PC-9 (cell line): ENCODE measurements around the gene TMEM208. TPM values are rescaled to one million over a fixed set of nuclear protein-coding genes. Genes with fewer than 3 reads are reported as not detected.

Experiments
- BruUV-seq: library from RNA; stranded (reverse); fragments of 400-500 nt; replicated peaks from 2 replicates; lab custom pipeline; 2021; lab: Mats Ljungman, UMichigan
- CTCF ChIA-PET: fragments of 300-600 bp; sonication (Branson Sonifier 250); formaldehyde crosslinking; loops from one replicate; lab custom pipeline; 2022; ENCODE audit warnings: antibody characterized with exemption; lab: Charles Lee
- POLR2A ChIA-PET: fragments of 300-600 bp; sonication (Branson Sonifier 250); formaldehyde crosslinking; loops from one replicate; lab custom pipeline; 2022; ENCODE audit warnings: antibody characterized with exemption; ENCODE audit not compliant: unreplicated experiment; lab: Charles Lee
- DNase-seq, 2 experiments: peaks; one replicate each; pipeline versions ENCODE4 v3.0.0 to v3.0.0-alpha.2; 2015 to 2022; ENCODE audit warnings: mixed read lengths in 1 of 2
- H2AFZ ChIP-seq: fragments of 200-600 bp; sonication (generic); 2 replicates; pipeline ENCODE4 v1.8.1; 2017; ENCODE audit warnings: antibody characterized with exemption
- H3F3A ChIP-seq: fragments of 200-600 bp; sonication (generic); 2 replicates; pipeline ENCODE4 v1.8.1; 2017; ENCODE audit warnings: antibody characterized with exemption, mild to moderate bottlenecking, low read depth; ENCODE audit not compliant: insufficient read depth
- H3K27ac ChIP-seq: fragments of 200-600 bp; sonication (generic); 2 replicates; pipeline ENCODE4 v1.6.1; 2016; ENCODE audit warnings: mixed run types
- H3K27me3 ChIP-seq: fragments of 200-600 bp; sonication (generic); 2 replicates; pipeline ENCODE4 v1.6.1; 2016; ENCODE audit warnings: low read depth, mixed run types; ENCODE audit not compliant: insufficient read depth
- H3K36me3 ChIP-seq: fragments of 200-600 bp; sonication (generic); 2 replicates; pipeline ENCODE4 v1.6.1; 2016; ENCODE audit warnings: low read depth, mixed run types
- H3K4me1 ChIP-seq: fragments of 200-600 bp; sonication (generic); replicated peaks from 2 replicates; pipeline ENCODE4 v1.6.1; 2016; ENCODE audit warnings: mixed run types; ENCODE audit not compliant: insufficient read depth
- H3K4me2 ChIP-seq: fragments of 200-600 bp; sonication (generic); 2 replicates; pipeline ENCODE4 v1.6.1; 2017; ENCODE audit warnings: mixed run types
- H3K4me3 ChIP-seq: fragments of 200-600 bp; sonication (generic); 2 replicates; pipeline ENCODE4 v1.6.1; 2016; ENCODE audit warnings: mixed run types
- H3K79me2 ChIP-seq: fragments of 200-600 bp; sonication (generic); 2 replicates; pipeline ENCODE4 v1.6.1; 2017; ENCODE audit warnings: low read depth, mixed run types
- H3K9me2 ChIP-seq: fragments of 200-600 bp; sonication (generic); 2 replicates; pipeline ENCODE4 v1.8.1; 2017; ENCODE audit warnings: mild to moderate bottlenecking; ENCODE audit not compliant: insufficient read depth
- H3K9me3 ChIP-seq: fragments of 200-600 bp; sonication (generic); 2 replicates; pipeline ENCODE4 v1.8.1; 2016; ENCODE audit warnings: low read depth; ENCODE audit not compliant: insufficient read depth
- H4K20me1 ChIP-seq: fragments of 200-600 bp; sonication (generic); 2 replicates; pipeline ENCODE4 v1.8.1; 2017; ENCODE audit not compliant: insufficient read depth
- EZH2 ChIP-seq: fragments of 200-600 bp; sonication (generic); IDR thresholded peaks from 2 replicates; pipeline ENCODE4 v1.8.0; 2017; ENCODE audit warnings: antibody characterized with exemption, low read depth
- intact Hi-C: fragments of 100-400 bp; cut with micrococcal nuclease; formaldehyde crosslinking; loops from one replicate; pipeline ENCODE4 v1.10.0; 2022; ENCODE audit not compliant: unreplicated experiment
- total RNA-seq: library from RNA; stranded (reverse); gene quantifications from 2 replicates; pipeline ENCODE4 v1.2.3, GENCODE V29; 2021
- TF ChIP-seq, protein P1 (sequence below): fragments of 200-600 bp; sonication (generic); conservative IDR thresholded peaks from 2 replicates; pipeline ENCODE4 v1.6.1; 2017; ENCODE audit warnings: mixed run types, antibody characterized with exemption, mild to moderate bottlenecking, moderate library complexity

TMEM208 gene
- total RNA-seq, 1 experiment from 2014 or later, result 39.5 TPM

DNA sequence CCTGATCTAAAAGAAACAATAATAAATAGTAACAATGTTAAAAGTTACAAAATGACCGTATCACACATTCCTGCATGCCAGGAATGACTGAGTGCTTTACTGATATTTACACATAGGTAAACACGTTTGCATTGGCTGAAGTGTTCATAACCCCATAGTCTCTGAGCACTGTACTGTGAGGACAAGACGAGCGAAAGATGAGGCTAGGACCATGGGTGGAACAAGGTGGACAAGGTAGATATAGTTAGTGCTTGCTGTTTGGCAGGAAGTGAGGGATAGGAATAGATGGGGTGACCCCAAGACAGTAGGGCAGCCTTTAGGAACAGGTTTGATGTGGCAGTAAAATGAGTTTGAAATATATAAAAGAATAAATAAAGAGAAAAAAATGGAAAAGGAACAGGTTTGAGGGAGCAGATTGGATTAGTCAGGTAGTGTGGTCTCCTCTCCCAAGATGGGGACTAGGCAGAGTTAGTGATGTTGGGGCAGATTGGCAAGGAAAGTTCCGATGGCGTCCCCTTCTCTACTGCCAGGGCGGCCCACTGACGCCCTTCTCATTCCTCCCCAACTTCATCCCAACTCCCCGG is 35.4 kb upstream of the TMEM208 start:
- Histone ChIP-seq H3K4me1 (peaks cover 31% of the 10 kb centered on the region), H3K79me2 (peaks cover 36% of the 10 kb centered on the region), H3K36me3 (peaks cover 23% of the 10 kb centered on the region; the same call in 1 of the 2 replicates), H3K9me2 (no peaks in the 10 kb centered on the region), H3K4me2 (peak overlapping the region; percentile 96), H2AFZ (peak overlapping the region; percentile 58), H3K4me3 (peak overlapping the region; percentile 92; the same call in 1 of the 2 replicates), H4K20me1 (peaks cover 9% of the 10 kb centered on the region), H3K9me3 (no peaks in the 10 kb centered on the region), H3K27ac (no peak overlapping the region), H3K27me3 (no peaks in the 10 kb centered on the region), H3F3A (peaks cover 31% of the 10 kb centered on the region)
- TF ChIP-seq, protein P1, sequence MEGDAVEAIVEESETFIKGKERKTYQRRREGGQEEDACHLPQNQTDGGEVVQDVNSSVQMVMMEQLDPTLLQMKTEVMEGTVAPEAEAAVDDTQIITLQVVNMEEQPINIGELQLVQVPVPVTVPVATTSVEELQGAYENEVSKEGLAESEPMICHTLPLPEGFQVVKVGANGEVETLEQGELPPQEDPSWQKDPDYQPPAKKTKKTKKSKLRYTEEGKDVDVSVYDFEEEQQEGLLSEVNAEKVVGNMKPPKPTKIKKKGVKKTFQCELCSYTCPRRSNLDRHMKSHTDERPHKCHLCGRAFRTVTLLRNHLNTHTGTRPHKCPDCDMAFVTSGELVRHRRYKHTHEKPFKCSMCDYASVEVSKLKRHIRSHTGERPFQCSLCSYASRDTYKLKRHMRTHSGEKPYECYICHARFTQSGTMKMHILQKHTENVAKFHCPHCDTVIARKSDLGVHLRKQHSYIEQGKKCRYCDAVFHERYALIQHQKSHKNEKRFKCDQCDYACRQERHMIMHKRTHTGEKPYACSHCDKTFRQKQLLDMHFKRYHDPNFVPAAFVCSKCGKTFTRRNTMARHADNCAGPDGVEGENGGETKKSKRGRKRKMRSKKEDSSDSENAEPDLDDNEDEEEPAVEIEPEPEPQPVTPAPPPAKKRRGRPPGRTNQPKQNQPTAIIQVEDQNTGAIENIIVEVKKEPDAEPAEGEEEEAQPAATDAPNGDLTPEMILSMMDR, result no peak
- no peak for TF ChIP-seq EZH2
- no peak for DNase-seq
- ChIA-PET CTCF (no interaction called here), POLR2A (no interaction called here)
- no TSS peak for BruUV-seq
- intact Hi-C loops, result loop anchor here (10.0 kb wide), 2 partner anchors 203 to 273 kb away; partner anchors contain the start of gene TPPP3

- Histone ChIP-seq H3K9me2 (no peaks in the 10 kb centered on the region), H3F3A (peaks cover 37% of the 10 kb centered on the region), H3K27ac (no peak within 1 kb of the TSS), H3K27me3 (no peaks in the 10 kb centered on the region), H3K4me3 (peak within 1 kb of the TSS; percentile 92), H4K20me1 (peaks cover 9% of the 10 kb centered on the region), H3K9me3 (no peaks in the 10 kb centered on the region), H3K4me2 (peak within 1 kb of the TSS; percentile 96), H3K36me3 (peaks cover 25% of the 10 kb centered on the region; the same call in 1 of the 2 replicates), H2AFZ (peak within 1 kb of the TSS; percentile 80), H3K4me1 (peaks cover 32% of the 10 kb centered on the region), H3K79me2 (peaks cover 36% of the 10 kb centered on the region)
- ChIA-PET POLR2A (no interaction called here), CTCF (interaction anchor here (0.6 to 0.7 kb wide), 4 partner anchors 9 to 310 kb away, joined by 3 to 4 read pairs (median 3); no protein-coding TSS in a partner anchor)
- peak; percentile 80 to 87 for DNase-seq
- no peak for TF ChIP-seq EZH2
- TF ChIP-seq, protein P1, result no peak
- intact Hi-C loops, result loop anchor here (10.0 kb wide), 2 partner anchors 203 to 273 kb away; partner anchors contain the start of gene TPPP3
- no TSS peak for BruUV-seq
Observed at GRCh38 chr16:67191995-67192681, 34.8 kb upstream of the TMEM208 start, which contains the start of gene E2F4. TSS of gene E2F4 (plus strand) at chr16:67192155. CDS start at chr16:67192228, 73 bp downstream.

DNA sequence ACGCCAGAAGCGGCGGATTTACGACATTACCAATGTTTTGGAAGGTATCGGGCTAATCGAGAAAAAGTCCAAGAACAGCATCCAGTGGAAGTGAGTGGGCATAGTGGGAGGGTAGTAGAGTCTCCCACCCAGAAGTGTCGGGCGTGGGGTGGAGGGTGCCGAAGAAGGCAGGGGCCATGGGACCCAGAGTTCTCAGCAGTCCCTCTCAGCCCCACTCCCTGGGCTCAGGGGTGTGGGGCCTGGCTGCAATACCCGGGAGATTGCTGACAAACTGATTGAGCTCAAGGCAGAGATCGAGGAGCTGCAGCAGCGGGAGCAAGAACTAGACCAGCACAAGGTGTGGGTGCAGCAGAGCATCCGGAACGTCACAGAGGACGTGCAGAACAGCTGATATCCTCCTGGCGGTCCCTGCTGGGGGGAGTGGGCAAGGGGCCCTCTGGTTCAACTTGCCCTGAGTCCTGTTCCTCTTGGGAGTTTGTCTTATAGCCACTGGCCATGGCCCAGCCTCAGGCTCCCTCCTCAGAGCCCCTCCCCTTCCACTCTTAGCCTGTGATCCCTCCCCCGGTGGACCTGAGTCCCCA is 34.1 kb upstream of the TMEM208 start:
- Histone ChIP-seq H3K27me3 (no peaks in the 10 kb centered on the region), H3K4me1 (peaks cover 39% of the 10 kb centered on the region), H3K4me2 (peak overlapping the region; percentile 96), H4K20me1 (peaks cover 14% of the 10 kb centered on the region), H3K27ac (no peak overlapping the region), H3K36me3 (peaks cover 25% of the 10 kb centered on the region; the same call in 1 of the 2 replicates), H3F3A (peaks cover 44% of the 10 kb centered on the region), H3K9me2 (no peaks in the 10 kb centered on the region), H3K9me3 (no peaks in the 10 kb centered on the region), H2AFZ (no peak overlapping the region), H3K79me2 (peaks cover 36% of the 10 kb centered on the region), H3K4me3 (peak overlapping the region; percentile 92)
- intact Hi-C loops, result loop anchor here (10.0 kb wide), 2 partner anchors 202 to 272 kb away; partner anchors contain the start of gene TPPP3
- ChIA-PET POLR2A (interaction anchor here (0.7 kb wide), 1 partner anchor 76 kb away, joined by 5 read pairs; no protein-coding TSS in a partner anchor), CTCF (interaction anchor here (0.5 to 0.7 kb wide), 5 partner anchors 8 to 310 kb away, joined by 3 to 8 read pairs (median 3); no protein-coding TSS in a partner anchor)
- no TSS peak for BruUV-seq
- DNase-seq, result no peak
- no peak for TF ChIP-seq EZH2
- TF ChIP-seq, protein P1, result no peak
